Pancreas (tissue), 10 donors: ENCODE measurements around the gene LPIN1. TPM values are rescaled to one million over a fixed set of nuclear protein-coding genes. Genes with fewer than 3 reads are reported as not detected.
"Not testable (repeated sequence)": the region's sequence is repeated elsewhere in the genome, so short reads cannot be mapped to it uniquely, and the experiment has no call there.

Source experiments
- ATAC-seq, 4 donors: fragments of 200-7000 bp; cut with Tn5 transposase; one replicate each; pipeline versions ENCODE4 v1.8.0 to v1.9.1; 2020; ENCODE audit warnings: mild to moderate bottlenecking in 4 of 4, moderate library complexity in 4 of 4
- DNase-seq, 6 donors: peaks; one replicate each; pipeline ENCODE4 v3.0.0-alpha.2; 2020
- FAIRE-seq: peaks from 2 replicates; lab custom pipeline; 2012; peaks lifted over from hg19 to GRCh38; lab: Jason Lieb, UNC
- H3K27ac ChIP-seq, 4 donors: fragments of 200-600 bp; sonication (generic); 1 replicate in 3 of 4; 2 replicates in 1 of 4; pipeline versions ENCODE4 v1.5.0 to v1.8.0; 2020
- H3K27me3 ChIP-seq, 4 donors: fragments of 200-600 bp; one replicate each; pipeline ENCODE4 v1.8.0; 2021
- H3K36me3 ChIP-seq, 3 donors: fragments of 200-600 bp; sonication (generic) in 1 of 3; one replicate each; pipeline versions ENCODE4 v1.5.0 to v1.8.0; 2020 to 2021
- H3K4me1 ChIP-seq, 3 donors: fragments of 200-600 bp; one replicate each; pipeline ENCODE4 v1.8.0; 2021
- H3K4me3 ChIP-seq, 4 donors: fragments of 200-600 bp; sonication (generic) in 2 of 4; one replicate each; pipeline versions ENCODE4 v1.5.0 to v1.8.0; 2020 to 2021
- H3K9me3 ChIP-seq, 4 donors: fragments of 200-600 bp; one replicate each; pipeline ENCODE4 v1.8.0; 2021
- WGBS, 2 donors: extraction: QIAGEN DNeasy Blood & Tissue Kit; methylation state at CpG; one replicate each; pipeline ENCODE4 v1.1.7; 2013; 5-methylcytosine and 5-hydroxymethylcytosine counted together
- intact Hi-C, 3 donors: fragments of 100-400 bp; cut with DNase I; formaldehyde crosslinking; loops; one replicate each; pipeline versions ENCODE4 v1.11.1 to v1.14.2; 2022
- polyA plus RNA-seq, 2 donors: library from polyadenylated mRNA; stranded (reverse); fragments of 200-250 nt; gene quantifications; one replicate each; pipeline ENCODE4 v1.2.3, GENCODE V29; 2013
- total RNA-seq, 6 donors: library from RNA; stranded (reverse); fragmentation: NEBNext Ultra II Directional in 4 of 6; extraction: Animal tissue kit (Norgen Biotek cat#: 25700) in 4 of 6; gene quantifications; one replicate each; pipeline versions ENCODE4 v1.2.1 to v1.2.4, GENCODE V29; 2021 to 2023
- TF ChIP-seq, protein P1 (sequence below), 4 donors: fragments of 200-600 bp; sonication (generic) in 3 of 4; IDR thresholded peaks; one replicate each; pipeline versions ENCODE4 v1.5.0 to v1.8.0; 2021; ENCODE audit warnings: antibody characterized with exemption in 4 of 4
- donor health status: healthy with polysubstance abuse.
- donor health status: DM: no; HTN: no; CAD: no; lungs with moderate emphysema.
- donor health status: DM: no; HTN: no; CAD: no.
- donor health status: control.
- donor health status: control.
- donor health status: Bipolar disorder and iron deficiency.
- donor health status: DM: yes; HTN: yes; CAD: no.
- donor health status: DM: no; HTN: no; CAD: no.
- donor health status: DM: no; HTN: no; CAD: no.
- donor health status: DM: yes; HTN: yes; CAD: no.

Gene LPIN1
- total and polyA plus RNA-seq, 8 donors: 7.4 to 16.5 (median 9.9) TPM

DNA sequence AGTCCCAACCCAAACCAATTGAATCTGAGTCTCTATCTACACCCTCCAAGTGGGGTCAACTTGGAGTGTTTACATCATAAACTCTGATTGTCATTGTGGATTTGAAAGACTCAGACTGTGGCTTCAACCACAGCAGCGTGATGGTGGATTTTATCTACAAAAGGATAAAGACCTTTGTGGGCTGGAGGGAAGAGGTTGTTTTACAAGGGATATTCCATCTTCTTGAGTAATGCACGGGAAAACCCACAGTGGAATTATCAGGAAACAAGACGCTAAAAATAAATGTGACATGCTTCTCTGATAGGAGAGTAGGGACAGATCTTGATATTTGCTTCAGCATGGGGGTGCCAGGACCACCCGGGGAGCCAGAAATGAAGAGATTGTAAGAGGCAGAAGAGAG is 93.5 kb downstream of the LPIN1 start:
- peak in 1 of 6 donors; percentile 3 for DNase-seq
- no peaks in the 10 kb centered on the region for H3K36me3 ChIP-seq
- no peaks in the 10 kb centered on the region for H3K9me3 ChIP-seq
- TF ChIP-seq, protein P1, sequence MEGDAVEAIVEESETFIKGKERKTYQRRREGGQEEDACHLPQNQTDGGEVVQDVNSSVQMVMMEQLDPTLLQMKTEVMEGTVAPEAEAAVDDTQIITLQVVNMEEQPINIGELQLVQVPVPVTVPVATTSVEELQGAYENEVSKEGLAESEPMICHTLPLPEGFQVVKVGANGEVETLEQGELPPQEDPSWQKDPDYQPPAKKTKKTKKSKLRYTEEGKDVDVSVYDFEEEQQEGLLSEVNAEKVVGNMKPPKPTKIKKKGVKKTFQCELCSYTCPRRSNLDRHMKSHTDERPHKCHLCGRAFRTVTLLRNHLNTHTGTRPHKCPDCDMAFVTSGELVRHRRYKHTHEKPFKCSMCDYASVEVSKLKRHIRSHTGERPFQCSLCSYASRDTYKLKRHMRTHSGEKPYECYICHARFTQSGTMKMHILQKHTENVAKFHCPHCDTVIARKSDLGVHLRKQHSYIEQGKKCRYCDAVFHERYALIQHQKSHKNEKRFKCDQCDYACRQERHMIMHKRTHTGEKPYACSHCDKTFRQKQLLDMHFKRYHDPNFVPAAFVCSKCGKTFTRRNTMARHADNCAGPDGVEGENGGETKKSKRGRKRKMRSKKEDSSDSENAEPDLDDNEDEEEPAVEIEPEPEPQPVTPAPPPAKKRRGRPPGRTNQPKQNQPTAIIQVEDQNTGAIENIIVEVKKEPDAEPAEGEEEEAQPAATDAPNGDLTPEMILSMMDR (IDR thresholded peaks at IDR 0.05): no peak
- ATAC-seq: no peak
- H3K4me1 ChIP-seq: no peaks in the 10 kb centered on the region
- H3K4me3 ChIP-seq: no peak overlapping the region
- H3K27me3 ChIP-seq: no peaks in the 10 kb centered on the region
- no peak for FAIRE-seq
- intact Hi-C loops: loop anchor here in 1 of 3 donors (10.0 kb wide), 1 partner anchor 1095 kb away; no protein-coding TSS in a partner anchor
- H3K27ac ChIP-seq: no peak overlapping the region
- 44 to 51% methylated on average over 4 of the region's 4 CpGs for WGBS, 2 donors

DNA sequence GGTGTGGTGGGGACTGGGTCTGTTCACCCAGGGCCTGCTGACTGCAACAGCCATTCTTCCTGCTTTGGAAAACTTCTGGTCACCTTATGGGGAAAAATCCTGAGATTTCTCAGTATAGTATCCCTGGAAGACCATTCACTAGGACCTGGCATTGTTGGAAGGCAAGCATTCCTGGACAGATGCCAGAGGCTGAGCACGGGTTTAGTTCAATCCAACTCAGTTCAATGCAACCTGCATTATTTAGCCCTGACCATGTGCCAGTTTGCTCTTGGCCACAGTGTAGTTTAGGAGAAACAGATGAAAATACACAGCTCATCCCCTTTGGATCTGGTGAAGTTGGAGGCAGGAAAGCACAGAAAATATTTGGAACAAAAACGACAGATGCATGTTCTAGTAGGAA is 95.9 kb downstream of the LPIN1 start:
- 14 to 18% methylated on average over 2 of the region's 2 CpGs for WGBS, 2 donors
- DNase-seq (no peak), ATAC-seq (peak in 1 of 4 donors; percentile 42), FAIRE-seq (no peak)
- no peaks in the 10 kb centered on the region for H3K36me3 ChIP-seq
- H3K4me1 ChIP-seq: no peaks in the 10 kb centered on the region
- TF ChIP-seq, protein P1 (IDR thresholded peaks at IDR 0.05): no peak
- H3K4me3 ChIP-seq: no peak overlapping the region
- intact Hi-C loops: no loop called here
- H3K9me3 ChIP-seq: no peaks in the 10 kb centered on the region
- H3K27ac ChIP-seq: no peak overlapping the region
- no peaks in the 10 kb centered on the region for H3K27me3 ChIP-seq

DNA sequence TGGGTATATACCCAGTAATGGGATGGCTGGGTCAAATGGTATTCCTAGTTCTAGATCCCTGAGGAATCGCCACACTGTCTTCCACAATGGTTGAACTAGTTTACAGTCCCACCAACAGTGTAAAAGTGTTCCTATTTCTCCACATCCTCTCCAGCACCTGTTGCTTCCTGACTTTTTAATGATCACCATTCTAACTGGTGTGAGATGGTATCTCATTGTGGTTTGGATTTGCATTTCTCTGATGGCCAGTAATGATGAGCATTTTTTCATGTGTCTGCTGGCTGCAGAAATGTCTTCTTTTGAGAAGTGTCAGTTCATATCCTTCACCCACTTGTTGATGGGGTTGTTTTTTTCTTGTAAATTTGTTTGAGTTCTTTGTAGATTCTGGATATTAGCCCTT is 98.4 kb downstream of the LPIN1 start:
- H3K36me3 ChIP-seq, FAIRE-seq, ATAC-seq, H3K27me3 ChIP-seq, H3K4me3 ChIP-seq, H3K4me1 ChIP-seq, H3K9me3 ChIP-seq, H3K27ac ChIP-seq, intact Hi-C loops, DNase-seq: not testable (repeated sequence)
- WGBS, 2 donors: 81% methylated on average over 1 of the region's 1 CpG; no CpG with 5 or more reads in 1 of the 2 donors

DNA sequence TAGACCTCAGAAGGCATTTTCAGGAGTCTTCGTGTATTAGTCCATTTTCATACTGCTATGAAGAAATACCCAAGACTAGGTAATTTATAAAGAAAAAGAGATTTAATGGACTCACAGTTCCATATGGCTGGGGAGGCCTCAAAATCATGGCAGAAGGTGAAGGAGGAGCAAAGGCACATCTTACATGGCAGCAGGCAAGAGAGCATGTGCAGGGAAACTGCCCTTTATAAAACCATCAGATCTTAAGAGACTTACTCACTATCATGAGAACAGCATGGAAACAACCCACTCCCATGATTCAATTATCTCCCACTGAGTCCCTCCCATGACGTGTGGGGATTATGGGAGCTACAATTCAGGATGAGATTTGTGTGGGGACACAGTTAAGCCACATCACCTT is 101.5 kb downstream of the LPIN1 start:
- H3K4me3 ChIP-seq, H3K4me1 ChIP-seq, DNase-seq, H3K9me3 ChIP-seq, H3K27me3 ChIP-seq, H3K36me3 ChIP-seq, H3K27ac ChIP-seq, ATAC-seq, intact Hi-C loops, FAIRE-seq: not testable (repeated sequence)
- 68 to 86% methylated on average over 2 of the region's 2 CpGs for WGBS, 2 donors

DNA sequence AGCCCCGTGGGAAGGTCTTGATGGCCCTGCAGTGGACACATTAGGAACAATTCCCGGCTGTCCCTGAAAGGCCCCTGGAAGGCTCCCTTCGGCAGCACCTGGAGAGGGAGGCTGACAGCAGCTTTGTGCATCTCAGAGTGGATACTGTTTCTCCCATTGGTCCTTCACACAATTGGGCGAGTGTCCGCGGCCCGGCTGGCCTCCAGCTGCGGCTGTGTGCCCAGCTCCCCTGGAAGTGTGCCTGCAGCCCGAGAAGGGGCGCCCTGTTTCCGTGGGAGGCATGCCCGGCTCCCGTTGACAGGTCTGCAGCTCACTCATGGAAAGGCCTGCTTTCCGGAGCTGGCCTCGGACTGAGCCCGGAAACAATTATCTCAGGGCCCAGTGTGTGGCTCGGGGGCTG is 103.7 kb downstream of the LPIN1 start:
- ATAC-seq (peak in 2 of 4 donors; percentile 14 to 25), FAIRE-seq (no peak), DNase-seq (no peak)
- H3K4me1 ChIP-seq: no peaks in the 10 kb centered on the region
- WGBS, 2 donors: 49% methylated on average over 17 of the region's 17 CpGs
- no peak overlapping the region for H3K27ac ChIP-seq
- H3K36me3 ChIP-seq: no peaks in the 10 kb centered on the region
- H3K9me3 ChIP-seq: no peaks in the 10 kb centered on the region
- TF ChIP-seq, protein P1 (IDR thresholded peaks at IDR 0.05): no peak
- intact Hi-C loops: no loop called here
- H3K27me3 ChIP-seq: no peaks in the 10 kb centered on the region
- no peak overlapping the region for H3K4me3 ChIP-seq

DNA sequence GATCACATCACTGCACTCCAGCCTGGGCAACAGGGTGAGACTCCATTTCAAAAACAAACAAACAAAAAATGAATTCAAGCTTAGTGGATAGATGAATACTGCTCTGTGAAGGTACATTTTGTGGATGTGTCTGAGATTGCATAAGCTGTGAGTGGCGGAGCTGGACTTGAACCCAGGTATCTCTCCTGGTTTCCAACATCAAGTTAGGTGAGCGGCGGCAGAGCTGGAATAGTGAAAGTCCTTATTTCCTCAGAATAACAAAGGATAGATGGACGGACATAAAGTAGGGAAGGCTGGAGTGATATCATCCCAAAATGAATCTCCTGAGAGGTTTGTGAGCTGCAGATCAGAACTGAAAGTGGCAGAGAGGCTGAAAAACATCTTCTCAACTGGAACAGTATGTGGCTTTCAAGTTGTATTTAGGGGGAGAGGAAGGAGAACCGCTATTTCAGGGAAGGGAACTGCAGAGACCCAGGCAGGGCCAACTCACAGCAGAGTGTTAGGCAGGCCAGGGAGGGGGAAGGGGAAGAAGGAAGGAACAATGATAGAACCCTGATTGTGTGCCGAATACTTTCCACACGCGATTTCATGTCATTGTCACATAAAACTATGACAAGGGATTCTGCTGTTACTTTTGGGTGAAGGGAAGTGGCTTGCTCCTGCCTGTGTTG is 106.2 kb downstream of the LPIN1 start:
- TF ChIP-seq, protein P1 (IDR thresholded peaks at IDR 0.05): no peak
- peak in 1 of 4 donors; percentile 57 for ATAC-seq

More for the DNA sequence above, 106.2 kb downstream of the LPIN1 start:
- Histone ChIP-seq H3K36me3 (no peaks in the 10 kb centered on the region), H3K27ac (no peak overlapping the region), H3K4me1 (no peaks in the 10 kb centered on the region), H3K9me3 (no peaks in the 10 kb centered on the region), H3K27me3 (no peaks in the 10 kb centered on the region), H3K4me3 (no peak overlapping the region)
- WGBS, 2 donors: 78 to 81% methylated on average over 8 of the region's 8 CpGs
- FAIRE-seq (no peak), DNase-seq (no peak)
- intact Hi-C loops: no loop called here
